ENCODE measurements around the gene FAM222B.

DNA sequence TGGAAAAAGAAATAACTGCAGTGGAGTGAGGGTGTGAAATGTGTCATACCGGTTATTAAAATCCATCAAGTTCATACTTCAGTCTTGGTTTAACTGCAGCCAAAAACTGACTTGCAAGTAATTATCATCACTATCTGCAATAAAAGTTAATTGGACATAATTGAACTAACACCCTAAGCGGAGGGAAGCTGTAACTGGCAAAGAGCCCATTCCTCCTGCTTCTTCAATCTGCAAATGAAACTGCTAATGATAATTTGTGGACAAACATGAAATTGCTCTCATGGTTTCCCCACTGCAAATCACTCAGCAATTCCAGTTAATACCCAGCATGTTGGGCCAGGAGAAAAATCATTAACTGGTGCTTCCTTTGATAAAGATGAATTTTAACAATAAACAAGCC lies 46.5 kb downstream of the FAM222B start:
- no peak for TF ChIP-seq CTCF (IDR thresholded peaks at IDR 0.05)
- no peak for TF ChIP-seq POLR2A (IDR thresholded peaks at IDR 0.05)
